Muscle layer of duodenum (tissue), 2 donors: ENCODE measurements around the gene RIPOR3.

Experiments
- H3K27ac ChIP-seq: one replicate; pipeline ENCODE4 v1.7.0; 2013; ENCODE audit warnings: mild to moderate bottlenecking, low read length
- H3K27me3 ChIP-seq: one replicate; pipeline ENCODE4 v1.7.0; 2013; ENCODE audit warnings: low read depth, mild to moderate bottlenecking, control low read depth, low read length
- H3K36me3 ChIP-seq, 2 donors: one replicate each; pipeline ENCODE4 v1.7.0; 2013; ENCODE audit warnings: low read length in 2 of 2, control low read depth in 1 of 2, mild to moderate bottlenecking in 1 of 2; ENCODE audit not compliant: insufficient read depth in 2 of 2, control insufficient read depth in 1 of 2
- H3K4me1 ChIP-seq, 2 donors: one replicate each; pipeline ENCODE4 v1.7.0; 2013; ENCODE audit warnings: low read length in 2 of 2, mild to moderate bottlenecking in 2 of 2, control low read depth in 1 of 2, moderate library complexity in 1 of 2; ENCODE audit not compliant: insufficient read depth in 2 of 2, control insufficient read depth in 1 of 2
- H3K4me3 ChIP-seq, 2 donors: one replicate each; pipeline ENCODE4 v1.7.0; 2013; ENCODE audit warnings: low read length in 2 of 2, low read depth in 1 of 2, mild to moderate bottlenecking in 1 of 2
- H3K9me3 ChIP-seq, 2 donors: one replicate each; pipeline ENCODE4 v1.7.0; 2013; ENCODE audit warnings: low read length in 2 of 2, control low read depth in 1 of 2, mild to moderate bottlenecking in 1 of 2; ENCODE audit not compliant: control insufficient read depth in 1 of 2
- donor health status: healthy.

The RIPOR3 gene

DNA sequence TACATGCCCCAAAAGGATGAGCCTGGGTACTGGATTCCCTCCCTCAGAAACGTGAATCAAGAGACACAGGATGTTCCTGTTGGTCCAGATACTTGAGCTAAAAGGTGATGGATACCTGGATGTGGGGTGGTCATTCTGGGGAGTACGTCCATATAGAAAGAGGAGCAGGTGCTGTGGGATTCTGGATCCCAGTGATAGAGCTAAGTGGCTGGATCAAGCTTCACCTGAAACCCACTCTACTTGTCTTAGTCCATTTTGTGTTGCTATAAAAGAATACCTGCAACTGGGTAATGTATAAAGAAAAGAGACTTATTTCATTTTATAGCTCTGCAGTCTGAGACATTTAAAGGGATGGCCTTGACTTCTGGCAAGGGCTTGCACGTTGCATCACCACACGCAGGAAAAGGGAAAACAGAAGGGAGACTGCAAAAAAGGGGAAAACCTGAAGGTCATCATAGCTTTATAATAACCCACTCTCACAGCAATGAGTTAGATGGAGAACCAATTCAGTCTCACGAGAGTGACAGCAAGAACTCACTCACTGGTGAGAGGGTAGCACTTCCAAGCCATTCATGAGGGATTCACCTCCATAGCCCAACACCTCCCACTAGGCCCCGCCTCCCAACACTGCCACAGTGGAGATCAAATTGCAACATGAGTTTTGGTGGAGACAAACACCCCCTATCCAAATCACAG, 31.2 kb downstream of the RIPOR3 start:
- Histone ChIP-seq H3K27ac (peak overlapping the region; percentile 14), H3K9me3 (no peaks in the 10 kb centered on the region), H3K4me1 (peaks cover 0 to 20% of the 10 kb centered on the region in 2 donors), H3K4me3 (no peak overlapping the region), H3K27me3 (no peaks in the 10 kb centered on the region), H3K36me3 (no peaks in the 10 kb centered on the region)

- Histone ChIP-seq H3K27ac (no peak overlapping the region), H3K36me3 (no peaks in the 10 kb centered on the region), H3K4me3 (no peak overlapping the region), H3K4me1 (peaks cover 0 to 23% of the 10 kb centered on the region in 2 donors), H3K27me3 (no peaks in the 10 kb centered on the region), H3K9me3 (no peaks in the 10 kb centered on the region)
These were observed 32.5 kb downstream of the RIPOR3 start for GRCh38 chr20:50658804-50659380.

DNA sequence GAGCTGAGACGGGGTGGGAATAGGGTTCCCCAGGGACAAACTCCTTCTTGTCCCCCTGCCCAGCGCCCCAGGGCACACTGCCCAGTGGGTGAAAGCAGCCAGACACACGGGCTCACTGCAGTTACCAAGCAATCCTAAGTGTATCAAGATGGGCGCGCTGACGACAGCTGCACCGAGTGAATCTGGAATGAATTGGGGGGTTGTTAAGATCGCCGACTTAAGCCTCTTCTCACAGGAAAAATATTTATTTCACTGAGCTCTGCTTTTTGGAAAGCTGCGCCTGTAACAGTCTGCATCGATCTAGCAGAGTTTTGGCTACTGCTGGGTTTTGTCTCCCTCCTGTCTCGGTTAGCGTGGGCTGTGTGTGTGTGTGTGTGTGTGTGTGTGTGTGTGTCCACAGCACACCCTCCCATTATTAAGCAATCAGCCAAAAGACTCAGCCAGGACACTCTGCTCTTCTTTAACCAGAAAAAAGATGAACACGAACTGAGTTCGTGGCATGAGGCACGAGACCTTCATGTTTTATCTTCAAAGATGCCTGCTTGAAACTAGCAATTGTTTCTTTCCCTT, 35.9 kb downstream of the RIPOR3 start:
- no peaks in the 10 kb centered on the region for H3K36me3 ChIP-seq
- H3K27me3 ChIP-seq, result no peaks in the 10 kb centered on the region
- peaks cover 0 to 28% of the 10 kb centered on the region in 2 donors for H3K4me1 ChIP-seq
- peak overlapping the region; percentile 9 to 16 for H3K4me3 ChIP-seq
- no peaks in the 10 kb centered on the region for H3K9me3 ChIP-seq
- H3K27ac ChIP-seq, result peak overlapping the region; percentile 78

DNA sequence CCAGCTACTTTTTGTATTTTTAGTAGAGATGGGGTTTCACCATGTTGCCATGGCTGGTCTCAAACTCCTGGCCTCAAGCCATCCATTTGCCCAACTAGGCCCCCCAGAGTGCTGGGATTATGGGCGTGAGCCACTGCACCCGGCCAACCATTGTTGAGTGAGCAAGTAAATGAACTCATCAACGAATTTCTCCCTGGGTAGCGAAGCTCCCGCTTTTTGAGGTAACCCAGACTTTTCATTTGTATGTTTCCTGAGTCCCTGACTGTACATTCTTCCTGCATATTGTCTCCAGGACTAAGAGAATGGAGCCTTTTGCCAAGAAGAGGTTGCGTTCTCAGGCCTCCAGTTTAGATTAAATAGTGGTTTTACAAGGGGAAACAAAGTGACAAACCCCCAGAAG, 36.4 kb downstream of the RIPOR3 start:
- peak overlapping the region in 1 of 2 donors; percentile 16 for H3K4me3 ChIP-seq

DNA sequence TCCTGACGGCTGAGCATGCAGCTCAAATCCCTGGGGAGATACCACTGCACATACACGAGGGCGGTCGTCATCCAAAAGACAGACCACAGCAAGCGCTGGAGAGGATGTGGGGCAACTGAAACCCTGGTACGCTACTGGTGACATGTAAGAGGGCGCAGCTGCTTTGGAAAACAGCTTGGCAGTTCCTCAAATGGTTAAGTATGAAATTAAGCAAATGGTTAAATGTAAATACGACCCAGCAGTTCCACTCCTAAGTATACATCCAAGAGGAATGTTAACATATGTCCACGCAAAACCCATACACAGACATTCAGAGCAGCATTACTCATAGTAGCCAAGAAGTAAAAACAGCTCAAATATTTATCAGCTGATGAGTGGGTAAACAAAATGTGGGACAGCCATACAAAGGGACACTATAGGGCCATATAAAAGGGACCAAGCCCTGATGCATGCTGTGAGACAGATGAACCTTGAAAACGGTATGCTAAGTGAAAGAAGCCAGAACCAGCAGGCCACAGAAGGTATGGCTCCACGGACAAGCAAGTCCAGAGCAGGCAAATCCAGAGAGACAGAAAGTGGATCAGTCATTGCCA, 38.5 kb downstream of the RIPOR3 start:
- H3K9me3 ChIP-seq, result no peaks in the 10 kb centered on the region
- no peaks in the 10 kb centered on the region for H3K36me3 ChIP-seq
- peaks cover 0 to 21% of the 10 kb centered on the region in 2 donors for H3K4me1 ChIP-seq
- no peaks in the 10 kb centered on the region for H3K27me3 ChIP-seq
- no peak overlapping the region for H3K4me3 ChIP-seq
- no peak overlapping the region for H3K27ac ChIP-seq

More for the DNA sequence above, 36.4 kb downstream of the RIPOR3 start:
- Histone ChIP-seq H3K9me3 (no peaks in the 10 kb centered on the region), H3K27ac (peak overlapping the region; percentile 78), H3K4me1 (peaks cover 0 to 28% of the 10 kb centered on the region in 2 donors), H3K36me3 (no peaks in the 10 kb centered on the region), H3K27me3 (no peaks in the 10 kb centered on the region)

GRCh38 chr20:50651676-50652075, 39.7 kb downstream of the RIPOR3 start:
- no peak overlapping the region for H3K4me3 ChIP-seq
- H3K9me3 ChIP-seq, result no peaks in the 10 kb centered on the region
- no peak overlapping the region for H3K27ac ChIP-seq
- no peaks in the 10 kb centered on the region for H3K36me3 ChIP-seq
- H3K27me3 ChIP-seq, result no peaks in the 10 kb centered on the region
- peaks cover 0 to 21% of the 10 kb centered on the region in 2 donors for H3K4me1 ChIP-seq

GRCh38 chr20:50649590-50649989, 41.8 kb downstream of the RIPOR3 start:
- Histone ChIP-seq H3K27ac (no peak overlapping the region), H3K27me3 (no peaks in the 10 kb centered on the region), H3K36me3 (no peaks in the 10 kb centered on the region), H3K4me3 (no peak overlapping the region), H3K9me3 (no peaks in the 10 kb centered on the region), H3K4me1 (peaks cover 4 to 20% of the 10 kb centered on the region in 2 donors)

DNA sequence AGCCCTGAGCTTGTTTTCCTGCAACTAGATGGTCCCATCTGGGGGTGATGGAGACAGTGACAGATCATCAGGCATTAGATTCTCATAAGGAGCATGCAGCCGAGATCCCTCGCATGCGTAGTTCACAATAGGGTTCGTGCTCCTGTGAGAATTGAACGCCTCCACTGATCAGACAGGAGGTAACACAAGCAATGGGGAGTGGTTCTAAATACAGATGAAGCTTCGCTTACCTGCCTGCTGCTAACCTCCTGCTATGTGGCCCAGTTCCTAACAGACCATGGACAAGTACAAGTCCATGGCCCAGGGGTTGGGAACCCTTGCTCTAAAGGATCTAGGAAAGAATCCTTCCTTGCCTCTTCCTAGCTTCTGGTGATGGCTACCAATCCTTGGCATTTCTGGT, 42.7 kb downstream of the RIPOR3 start:
- Histone ChIP-seq H3K9me3 (no peaks in the 10 kb centered on the region), H3K4me3 (no peak overlapping the region), H3K27me3 (no peaks in the 10 kb centered on the region), H3K4me1 (peaks cover 4 to 14% of the 10 kb centered on the region in 2 donors), H3K36me3 (no peaks in the 10 kb centered on the region), H3K27ac (no peak overlapping the region)

DNA sequence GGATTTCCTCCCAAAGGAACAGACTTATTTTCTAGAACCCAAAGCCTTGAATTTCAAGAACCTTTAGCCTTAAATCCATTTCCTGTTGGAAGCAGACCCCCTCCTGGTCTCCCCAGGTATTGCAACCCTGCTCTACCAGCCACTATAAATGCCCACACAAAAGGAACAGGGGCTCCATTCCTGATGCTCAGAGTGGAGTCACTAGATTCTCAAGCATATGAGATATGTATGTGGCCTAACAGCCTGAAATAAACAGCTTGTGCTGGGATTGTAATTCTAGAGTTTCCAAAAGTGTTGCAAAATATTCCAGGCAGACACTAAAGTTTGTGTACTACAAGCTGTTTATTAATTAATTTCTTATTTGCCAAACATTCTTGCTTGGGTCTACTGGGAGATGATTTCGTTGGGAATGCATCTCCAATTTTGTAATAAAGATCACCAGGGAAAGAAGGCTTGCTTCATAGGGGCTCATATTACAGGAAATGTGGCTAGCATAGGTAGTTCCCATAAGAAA, 44.8 kb downstream of the RIPOR3 start:
- no peaks in the 10 kb centered on the region for H3K27me3 ChIP-seq
- no peak overlapping the region for H3K27ac ChIP-seq
- H3K9me3 ChIP-seq, result no peaks in the 10 kb centered on the region
- no peaks in the 10 kb centered on the region for H3K36me3 ChIP-seq
- H3K4me1 ChIP-seq, result peaks cover 3 to 4% of the 10 kb centered on the region in 2 donors
- peak overlapping the region in 1 of 2 donors; percentile 14 for H3K4me3 ChIP-seq

- Histone ChIP-seq H3K4me1 (peaks cover 3 to 4% of the 10 kb centered on the region in 2 donors), H3K27me3 (no peaks in the 10 kb centered on the region), H3K4me3 (no peak overlapping the region), H3K36me3 (no peaks in the 10 kb centered on the region), H3K9me3 (no peaks in the 10 kb centered on the region), H3K27ac (peak overlapping the region; percentile 77)
These were observed 45.9 kb downstream of the RIPOR3 start for GRCh38 chr20:50645253-50646068.
